MCF 10A (cell line): Measurements from ENCODE around the gene SLC1A7. TPM values are rescaled to one million over a fixed set of nuclear protein-coding genes. Genes with fewer than 3 reads are reported as not detected.
A peak's percentile ranks its signal among the peaks of the same experiment; 100 is the strongest.

ENCODE experiments used
- BruUV-seq: library from RNA; stranded (reverse); fragments of 400-500 nt; replicated peaks from 2 replicates; lab custom pipeline; 2021; lab: Mats Ljungman, UMichigan
- CTCF ChIA-PET: fragments of 300-600 bp; sonication (Branson Sonifier 250); formaldehyde crosslinking; extraction: SDS; loops from one replicate; lab custom pipeline; 2021; ENCODE audit warnings: antibody characterized with exemption, inconsistent platforms; lab: Yijun Ruan, JAX
- POLR2A ChIA-PET: fragments of 300-600, 350-650 bp; sonication (Branson Sonifier 250); formaldehyde crosslinking; extraction: SDS; loops from one replicate; lab custom pipeline; 2020; ENCODE audit warnings: antibody characterized with exemption, inconsistent platforms; lab: Yijun Ruan, JAX
- DNase-seq: peaks from one replicate; pipeline ENCODE4 v3.0.0-alpha.2; 2018; ENCODE audit not compliant: unreplicated experiment
- H3K27ac Mint-ChIP-seq: one replicate; pipeline ENCODE4 v1.8.0; 2022; ENCODE audit warnings: mild to moderate bottlenecking, low read depth, mixed read lengths; ENCODE audit not compliant: unreplicated experiment
- H3K27me3 Mint-ChIP-seq: one replicate; pipeline ENCODE4 v1.8.0; 2022; ENCODE audit warnings: mixed read lengths; ENCODE audit not compliant: insufficient read depth, unreplicated experiment
- H3K36me3 Mint-ChIP-seq: one replicate; pipeline ENCODE4 v1.8.0; 2022; ENCODE audit warnings: mild to moderate bottlenecking, moderate library complexity, mixed read lengths; ENCODE audit not compliant: insufficient read depth, unreplicated experiment
- H3K4me1 Mint-ChIP-seq: one replicate; pipeline ENCODE4 v1.8.0; 2022; ENCODE audit warnings: mixed read lengths; ENCODE audit not compliant: insufficient read depth, unreplicated experiment
- H3K4me3 Mint-ChIP-seq: one replicate; pipeline ENCODE4 v1.8.0; 2022; ENCODE audit warnings: mild to moderate bottlenecking, moderate library complexity, mixed read lengths; ENCODE audit not compliant: unreplicated experiment
- H3K9me3 Mint-ChIP-seq: one replicate; pipeline ENCODE4 v1.8.0; 2022; ENCODE audit warnings: mixed read lengths; ENCODE audit not compliant: unreplicated experiment
- intact Hi-C: fragments of 100-400 bp; cut with micrococcal nuclease; formaldehyde crosslinking; loops from 2 replicates; pipeline ENCODE4 v1.14.1; 2022
- total RNA-seq: library from RNA; stranded (reverse); gene quantifications from 2 replicates; pipeline ENCODE4 v1.2.3, GENCODE V29; 2022
- TF ChIP-seq, protein P1 (sequence below): fragments of 200-600 bp; IDR thresholded peaks from one replicate; pipeline ENCODE4 v1.8.0; 2022; ENCODE audit warnings: antibody characterized with exemption, mild to moderate bottlenecking; ENCODE audit not compliant: unreplicated experiment

SLC1A7 gene
- total RNA-seq, 1 experiment from 2014 or later = not detected

DNA sequence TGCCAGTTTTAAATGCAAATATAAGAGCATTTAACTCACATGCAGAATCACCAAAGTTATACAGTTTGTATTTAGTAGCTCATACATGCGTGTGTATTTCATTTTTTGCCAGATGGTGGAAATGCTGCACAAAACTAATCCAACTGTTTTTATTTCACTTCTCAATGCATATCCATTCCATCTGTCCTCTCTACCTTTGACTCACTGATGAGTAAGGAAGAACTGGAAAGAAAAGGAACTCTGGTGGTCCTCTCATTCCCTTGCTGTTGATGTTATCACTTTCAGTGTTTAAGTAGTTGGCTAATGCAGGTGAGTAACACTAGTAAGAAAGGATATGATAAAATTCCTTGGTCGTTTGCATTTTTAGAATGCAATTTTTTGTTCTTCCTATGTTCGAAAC lies 5.7 kb upstream of the SLC1A7 start:
- ChIA-PET POLR2A (interaction anchor here (0.6 to 1.1 kb wide), 2 partner anchors 16 to 96 kb away, joined by 3 read pairs; no protein-coding TSS in a partner anchor), CTCF (no interaction called here)
- intact Hi-C loops = no loop called here
- H3K4me3 Mint-ChIP-seq = no peak overlapping the region
- DNase-seq = no peak
- peaks cover 15% of the 10 kb centered on the region for H3K4me1 Mint-ChIP-seq
- no peaks in the 10 kb centered on the region for H3K9me3 Mint-ChIP-seq
- H3K27ac Mint-ChIP-seq = no peak overlapping the region
- no TSS peak for BruUV-seq
- TF ChIP-seq, protein P1, sequence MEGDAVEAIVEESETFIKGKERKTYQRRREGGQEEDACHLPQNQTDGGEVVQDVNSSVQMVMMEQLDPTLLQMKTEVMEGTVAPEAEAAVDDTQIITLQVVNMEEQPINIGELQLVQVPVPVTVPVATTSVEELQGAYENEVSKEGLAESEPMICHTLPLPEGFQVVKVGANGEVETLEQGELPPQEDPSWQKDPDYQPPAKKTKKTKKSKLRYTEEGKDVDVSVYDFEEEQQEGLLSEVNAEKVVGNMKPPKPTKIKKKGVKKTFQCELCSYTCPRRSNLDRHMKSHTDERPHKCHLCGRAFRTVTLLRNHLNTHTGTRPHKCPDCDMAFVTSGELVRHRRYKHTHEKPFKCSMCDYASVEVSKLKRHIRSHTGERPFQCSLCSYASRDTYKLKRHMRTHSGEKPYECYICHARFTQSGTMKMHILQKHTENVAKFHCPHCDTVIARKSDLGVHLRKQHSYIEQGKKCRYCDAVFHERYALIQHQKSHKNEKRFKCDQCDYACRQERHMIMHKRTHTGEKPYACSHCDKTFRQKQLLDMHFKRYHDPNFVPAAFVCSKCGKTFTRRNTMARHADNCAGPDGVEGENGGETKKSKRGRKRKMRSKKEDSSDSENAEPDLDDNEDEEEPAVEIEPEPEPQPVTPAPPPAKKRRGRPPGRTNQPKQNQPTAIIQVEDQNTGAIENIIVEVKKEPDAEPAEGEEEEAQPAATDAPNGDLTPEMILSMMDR = no peak
- H3K36me3 Mint-ChIP-seq = no peaks in the 10 kb centered on the region
- H3K27me3 Mint-ChIP-seq = no peaks in the 10 kb centered on the region

- Mint-ChIP-seq H3K36me3 (no peaks in the 10 kb centered on the region), H3K4me1 (peaks cover 15% of the 10 kb centered on the region), H3K4me3 (no peak overlapping the region), H3K9me3 (no peaks in the 10 kb centered on the region), H3K27me3 (no peaks in the 10 kb centered on the region), H3K27ac (no peak overlapping the region)
- TF ChIP-seq, protein P1 = no peak
- CTCF ChIA-PET = interaction anchor here (0.8 kb wide), 1 partner anchor 91 kb away, joined by 3 read pairs; no protein-coding TSS in a partner anchor
- POLR2A ChIA-PET = interaction anchor here (1.1 kb wide), 1 partner anchor 17 kb away, joined by 3 read pairs; no protein-coding TSS in a partner anchor
- intact Hi-C loops = no loop called here
- no TSS peak for BruUV-seq
- no peak for DNase-seq
Observed at GRCh38 chr1:53147174-53147573, 4.7 kb upstream of the SLC1A7 start.

- Mint-ChIP-seq H3K36me3 (no peaks in the 10 kb centered on the region), H3K27me3 (no peaks in the 10 kb centered on the region), H3K9me3 (no peaks in the 10 kb centered on the region), H3K27ac (peak overlapping the region; percentile 16), H3K4me3 (no peak overlapping the region), H3K4me1 (peaks cover 15% of the 10 kb centered on the region)
- no TSS peak for BruUV-seq
- CTCF ChIA-PET = no interaction called here
- peak; percentile 86 for DNase-seq
- POLR2A ChIA-PET = interaction anchor here (0.8 kb wide), 1 partner anchor 9 kb away, joined by 5 read pairs; no protein-coding TSS in a partner anchor
- TF ChIP-seq, protein P1 = no peak
- intact Hi-C loops = no loop called here
Observed at GRCh38 chr1:53145942-53146708, 3.7 kb upstream of the SLC1A7 start.

DNA sequence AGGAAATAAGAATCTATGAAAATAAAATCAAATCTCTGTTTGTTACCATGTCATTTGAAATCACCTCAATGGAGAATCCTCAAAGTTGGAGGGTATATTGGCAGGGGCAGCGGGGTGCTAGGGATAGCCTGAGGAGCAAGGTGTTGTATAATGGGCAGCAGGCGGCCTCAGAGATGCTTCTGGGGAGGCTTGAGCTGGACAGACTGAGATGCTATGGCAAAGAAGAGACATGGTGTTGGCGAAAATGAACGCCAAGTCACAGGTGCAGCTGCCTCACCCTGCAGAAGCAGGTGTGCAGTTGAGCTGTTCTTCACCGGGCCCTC lies 3.1 kb upstream of the SLC1A7 start:
- H3K27ac Mint-ChIP-seq = peak overlapping the region; percentile 16
- no TSS peak for BruUV-seq
- H3K9me3 Mint-ChIP-seq = no peaks in the 10 kb centered on the region
- no peaks in the 10 kb centered on the region for H3K27me3 Mint-ChIP-seq
- H3K4me3 Mint-ChIP-seq = no peak overlapping the region
- no peak for DNase-seq
- ChIA-PET POLR2A (interaction anchor here (0.8 kb wide), 1 partner anchor 9 kb away, joined by 5 read pairs; no protein-coding TSS in a partner anchor), CTCF (no interaction called here)
- TF ChIP-seq, protein P1 = no peak
- intact Hi-C loops = no loop called here
- H3K4me1 Mint-ChIP-seq = peaks cover 15% of the 10 kb centered on the region
- H3K36me3 Mint-ChIP-seq = no peaks in the 10 kb centered on the region
